Stimulated activated effector memory CD8-positive, alpha-beta T cell treated with anti-CD3 and anti-CD28 coated beads, Interleukin-12 subunit alpha, Interleukin-12 subunit beta, amount 100 ng/mL, for 72 hours (primary cell): ENCODE data around the gene SEMG2.

Experiments used
- ATAC-seq: fragments of 150-1000 bp; cut with Tn5 transposase; 2 replicates; pipeline ENCODE4 v1.10.0; 2021
- DNase-seq, 2 donors: peaks; one replicate each; pipeline ENCODE4 v3.0.0; 2021 to 2022; ENCODE audit warnings: low spot score in 2 of 2
- H3K27ac Mint-ChIP-seq: one replicate; pipeline ENCODE4 v1.8.0; 2022; ENCODE audit warnings: mild to moderate bottlenecking, mixed read lengths
- H3K36me3 Mint-ChIP-seq: one replicate; pipeline ENCODE4 v1.8.0; 2022; ENCODE audit warnings: mild to moderate bottlenecking, mixed read lengths
- H3K4me1 Mint-ChIP-seq: one replicate; pipeline ENCODE4 v1.8.0; 2022; ENCODE audit warnings: mixed read lengths
- H3K4me3 Mint-ChIP-seq: one replicate; pipeline ENCODE4 v1.8.0; 2022; ENCODE audit warnings: mild to moderate bottlenecking, mixed read lengths
- H3K9me3 Mint-ChIP-seq: one replicate; pipeline ENCODE4 v1.8.0; 2022; ENCODE audit warnings: mixed read lengths

Gene SEMG2, protein sequence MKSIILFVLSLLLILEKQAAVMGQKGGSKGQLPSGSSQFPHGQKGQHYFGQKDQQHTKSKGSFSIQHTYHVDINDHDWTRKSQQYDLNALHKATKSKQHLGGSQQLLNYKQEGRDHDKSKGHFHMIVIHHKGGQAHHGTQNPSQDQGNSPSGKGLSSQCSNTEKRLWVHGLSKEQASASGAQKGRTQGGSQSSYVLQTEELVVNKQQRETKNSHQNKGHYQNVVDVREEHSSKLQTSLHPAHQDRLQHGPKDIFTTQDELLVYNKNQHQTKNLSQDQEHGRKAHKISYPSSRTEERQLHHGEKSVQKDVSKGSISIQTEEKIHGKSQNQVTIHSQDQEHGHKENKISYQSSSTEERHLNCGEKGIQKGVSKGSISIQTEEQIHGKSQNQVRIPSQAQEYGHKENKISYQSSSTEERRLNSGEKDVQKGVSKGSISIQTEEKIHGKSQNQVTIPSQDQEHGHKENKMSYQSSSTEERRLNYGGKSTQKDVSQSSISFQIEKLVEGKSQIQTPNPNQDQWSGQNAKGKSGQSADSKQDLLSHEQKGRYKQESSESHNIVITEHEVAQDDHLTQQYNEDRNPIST

DNA sequence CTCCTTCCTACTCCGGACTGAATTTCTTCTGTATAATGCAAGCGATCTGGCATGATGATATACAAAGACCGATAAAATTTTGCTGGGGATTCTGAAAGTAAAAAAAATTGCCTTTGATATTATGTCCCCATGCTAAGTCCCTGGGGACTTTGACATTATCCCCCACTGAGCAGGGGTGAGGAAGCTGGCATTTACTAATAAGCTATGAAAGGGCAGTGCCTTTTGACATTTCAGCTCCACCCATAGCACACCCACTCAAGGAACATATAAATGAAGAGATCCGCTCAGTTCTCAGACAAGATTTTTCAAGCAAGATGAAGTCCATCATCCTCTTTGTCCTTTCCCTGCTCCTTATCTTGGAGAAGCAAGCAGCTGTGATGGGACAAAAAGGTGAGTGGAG, at the start of gene SEMG2:
Gene SEMG2 (plus strand): TSS at position 298 of the 400 bp plus-strand sequence. CDS start 17 bp downstream, at position 315.
- Mint-ChIP-seq H3K9me3 (no peaks in the 10 kb centered on the region), H3K27ac (no peak within 1 kb of the TSS), H3K36me3 (no peaks in the 10 kb centered on the region), H3K4me1 (no peaks in the 10 kb centered on the region), H3K4me3 (no peak within 1 kb of the TSS)
- DNase-seq (no peak), ATAC-seq (no peak)

DNA sequence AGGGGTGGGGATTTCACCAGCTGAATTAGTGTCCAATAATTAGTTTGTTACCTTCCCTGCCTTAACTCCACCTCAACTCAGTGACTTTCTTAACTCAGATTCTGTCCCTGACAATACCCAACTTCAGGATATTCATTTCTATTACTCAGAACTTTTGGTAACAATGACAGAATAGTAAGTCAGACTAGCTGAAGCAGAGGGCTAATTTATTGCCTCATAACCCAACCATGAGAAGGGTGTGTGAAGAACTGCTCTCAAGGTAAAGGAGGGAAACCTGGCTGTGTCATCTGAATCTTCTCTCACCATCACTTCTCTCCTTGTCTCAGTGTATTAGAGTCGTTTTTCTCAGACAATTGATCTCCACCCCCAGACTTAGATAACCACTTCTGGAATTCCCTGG, 47.7 kb upstream of the SEMG2 start:
- no peak for DNase-seq

DNA sequence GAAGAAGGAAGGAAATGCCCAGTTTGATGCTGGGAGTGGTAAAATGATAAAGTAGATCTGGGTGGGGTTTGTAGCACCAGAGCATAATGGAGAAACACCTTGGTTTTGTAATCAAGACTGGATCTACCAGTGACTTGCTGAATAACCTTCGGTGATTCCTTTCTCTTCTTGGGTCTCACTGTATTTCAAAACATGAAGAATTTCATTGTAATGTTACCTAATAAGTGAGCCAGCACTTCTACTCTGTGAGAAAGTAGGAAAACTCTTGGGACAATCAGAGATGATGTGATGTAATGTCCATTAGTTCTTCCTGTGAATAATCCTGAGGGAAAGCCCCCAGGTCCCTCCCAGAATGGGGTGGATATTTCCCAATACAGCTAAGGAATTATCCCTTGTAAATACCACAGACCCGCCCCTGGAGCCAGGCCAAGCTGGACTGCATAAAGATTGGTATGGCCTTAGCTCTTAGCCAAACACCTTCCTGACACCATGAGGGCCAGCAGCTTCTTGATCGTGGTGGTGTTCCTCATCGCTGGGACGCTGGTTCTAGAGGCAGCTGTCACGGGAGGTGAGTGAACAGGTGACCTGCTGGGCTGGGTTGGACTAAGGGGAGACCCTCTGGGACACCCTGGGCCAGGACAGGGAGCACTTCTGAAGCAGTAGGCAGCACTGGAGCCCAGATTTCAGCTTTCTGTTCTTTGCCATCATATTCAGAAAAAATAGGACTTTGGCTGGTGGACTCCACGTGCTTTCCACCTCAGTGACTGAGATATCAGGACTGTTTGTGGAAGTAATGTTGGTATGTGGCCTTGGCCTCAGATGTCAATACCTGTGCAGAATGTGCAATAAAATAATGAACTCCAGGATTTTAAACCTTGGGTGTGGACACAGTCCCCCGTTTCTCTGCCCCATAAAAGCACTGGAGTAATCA, 46.5 kb upstream of the SEMG2 start, which contains the start of gene PI3:
Gene PI3 (plus strand): TSS at position 469 of the 931 bp plus-strand sequence. CDS start 21 bp downstream, at position 490.
- H3K36me3 Mint-ChIP-seq: no peaks in the 10 kb centered on the region
- DNase-seq (no peak), ATAC-seq (no peak)
- H3K27ac Mint-ChIP-seq: no peak within 1 kb of the TSS
- no peak within 1 kb of the TSS for H3K4me3 Mint-ChIP-seq
- H3K9me3 Mint-ChIP-seq: no peaks in the 10 kb centered on the region
- no peaks in the 10 kb centered on the region for H3K4me1 Mint-ChIP-seq

More for the DNA sequence above, 47.7 kb upstream of the SEMG2 start:
- Mint-ChIP-seq H3K27ac (no peak overlapping the region), H3K4me1 (no peaks in the 10 kb centered on the region), H3K4me3 (no peak overlapping the region), H3K36me3 (no peaks in the 10 kb centered on the region), H3K9me3 (no peaks in the 10 kb centered on the region)
- no peak for ATAC-seq

DNA sequence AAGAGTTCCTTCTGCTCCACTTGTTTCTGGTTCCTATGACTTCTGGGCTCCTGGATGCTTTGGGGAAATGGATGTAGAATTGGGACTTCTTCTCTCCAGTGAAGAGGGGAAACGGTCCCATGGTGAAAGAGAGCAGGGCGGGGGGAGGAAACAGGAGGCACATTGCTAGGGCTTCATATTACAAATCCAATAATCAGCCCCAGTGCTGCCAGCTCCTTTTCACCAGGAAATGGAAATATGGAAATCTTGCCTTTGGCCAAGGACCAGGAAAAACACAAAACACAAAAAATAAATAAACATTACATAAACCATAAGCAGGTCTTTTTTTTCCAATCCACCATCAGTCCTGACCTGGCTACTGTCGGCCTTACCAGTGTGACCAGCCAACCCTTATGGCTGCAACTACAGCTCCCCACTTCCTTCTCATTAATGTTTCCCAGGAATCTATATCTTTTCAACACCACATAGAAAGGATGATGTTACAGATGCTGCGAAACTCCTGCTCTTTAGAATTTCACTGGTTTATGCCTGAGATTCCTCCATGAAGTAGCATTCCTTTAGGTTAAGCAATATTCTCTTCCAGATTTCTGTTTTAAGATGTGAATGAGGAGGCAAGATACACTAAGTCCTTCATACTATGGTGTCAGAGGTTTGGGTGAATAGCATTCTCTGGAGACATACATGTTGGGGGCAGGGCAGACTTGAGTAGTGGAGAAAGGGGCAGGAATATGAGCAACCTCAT, 44.5 kb upstream of the SEMG2 start:
- Mint-ChIP-seq H3K36me3 (no peaks in the 10 kb centered on the region), H3K4me3 (no peak overlapping the region), H3K9me3 (no peaks in the 10 kb centered on the region), H3K27ac (no peak overlapping the region), H3K4me1 (no peaks in the 10 kb centered on the region)
- DNase-seq (no peak), ATAC-seq (no peak)

DNA sequence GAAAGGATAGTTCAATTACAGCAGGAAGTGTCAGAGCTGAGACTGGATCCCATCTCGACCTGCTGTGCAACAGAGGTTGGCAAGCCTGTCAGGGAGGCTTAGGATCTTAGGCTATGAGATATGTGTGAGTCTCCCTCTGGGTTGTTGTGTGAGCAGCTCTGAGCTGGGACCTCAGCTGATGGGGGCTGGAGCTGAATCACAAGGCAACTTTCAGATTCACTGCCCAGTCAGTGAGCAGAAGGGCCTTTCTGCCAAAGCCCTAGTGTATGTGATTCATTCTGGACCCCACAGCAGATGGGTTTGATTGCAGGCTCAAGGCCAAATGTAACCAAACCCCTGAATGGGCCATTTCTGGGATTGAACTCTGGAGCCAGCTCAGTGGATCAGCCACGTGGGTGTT, 42.0 kb upstream of the SEMG2 start:
- peak; percentile 31 for ATAC-seq
- H3K27ac Mint-ChIP-seq: no peak overlapping the region
- no peak for DNase-seq
- no peaks in the 10 kb centered on the region for H3K9me3 Mint-ChIP-seq
- no peak overlapping the region for H3K4me3 Mint-ChIP-seq
- H3K36me3 Mint-ChIP-seq: no peaks in the 10 kb centered on the region
- H3K4me1 Mint-ChIP-seq: no peaks in the 10 kb centered on the region

DNA sequence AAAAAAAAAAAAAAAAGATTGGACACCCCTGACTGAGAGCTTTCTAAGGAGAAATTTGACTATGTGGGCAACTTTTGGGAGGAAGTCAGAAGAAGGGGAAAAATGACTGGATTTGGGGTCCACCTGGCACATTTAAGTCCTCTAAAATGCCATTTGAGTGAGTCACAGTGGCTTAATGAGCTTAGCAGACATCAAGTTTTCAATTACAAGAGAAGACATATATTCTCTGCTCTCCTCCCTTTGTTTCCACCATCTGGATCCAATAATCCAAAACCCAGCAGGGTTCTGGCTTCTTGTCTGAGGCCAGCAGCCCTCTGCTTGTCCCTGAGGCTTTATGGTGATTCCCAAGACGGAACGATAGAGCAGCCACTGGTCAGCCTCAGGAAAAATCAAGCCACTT, 39.5 kb upstream of the SEMG2 start:
- Mint-ChIP-seq H3K4me1 (no peaks in the 10 kb centered on the region), H3K27ac (no peak overlapping the region), H3K9me3 (no peaks in the 10 kb centered on the region), H3K36me3 (no peaks in the 10 kb centered on the region), H3K4me3 (no peak overlapping the region)
- no peak for DNase-seq
- ATAC-seq: no peak

DNA sequence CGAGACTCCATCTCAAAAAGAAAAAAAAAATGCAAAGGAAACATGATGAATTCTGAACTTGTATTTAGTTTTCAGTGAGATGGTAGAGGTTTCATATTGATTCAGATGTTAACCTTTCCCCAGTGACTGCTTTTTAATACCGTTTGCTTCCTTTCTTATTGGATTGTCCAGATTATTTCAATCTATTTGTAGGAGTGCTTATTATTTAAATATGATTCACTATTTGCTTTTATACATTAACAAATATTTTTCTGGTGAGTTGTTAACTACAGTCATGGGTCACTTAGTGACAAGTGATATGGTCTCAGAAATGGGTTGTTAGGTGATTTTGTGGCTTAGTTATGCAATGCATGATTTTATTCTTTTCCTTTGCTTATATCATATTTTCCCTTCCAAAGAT, 38.1 kb upstream of the SEMG2 start:
- ATAC-seq: no peak
- Mint-ChIP-seq H3K4me3 (no peak overlapping the region), H3K9me3 (no peaks in the 10 kb centered on the region), H3K36me3 (no peaks in the 10 kb centered on the region), H3K4me1 (no peaks in the 10 kb centered on the region), H3K27ac (no peak overlapping the region)
- DNase-seq: no peak

DNA sequence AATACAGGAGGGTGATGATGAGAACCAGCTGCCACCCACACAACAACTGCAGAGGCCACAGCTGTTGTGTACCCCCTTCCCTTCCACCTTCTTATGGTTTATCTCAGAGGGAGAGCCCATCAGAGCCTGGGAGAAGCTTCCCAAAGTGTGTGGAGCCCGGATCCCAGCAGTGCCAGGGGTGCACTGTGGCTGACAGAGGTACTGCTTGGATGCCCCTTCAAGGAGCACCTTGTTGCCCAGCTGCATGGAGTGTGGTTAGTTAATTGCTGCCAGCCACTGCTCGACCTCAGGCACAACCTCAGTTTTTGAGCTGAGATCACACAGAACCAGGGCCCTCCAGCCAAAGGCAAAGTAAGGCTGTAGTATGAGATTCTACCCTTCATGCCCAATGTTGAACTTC, 33.5 kb upstream of the SEMG2 start:
- no peaks in the 10 kb centered on the region for H3K9me3 Mint-ChIP-seq
- no peaks in the 10 kb centered on the region for H3K36me3 Mint-ChIP-seq
- H3K4me3 Mint-ChIP-seq: no peak overlapping the region
- DNase-seq: no peak
- H3K4me1 Mint-ChIP-seq: no peaks in the 10 kb centered on the region
- no peak overlapping the region for H3K27ac Mint-ChIP-seq
- peak; percentile 24 for ATAC-seq

DNA sequence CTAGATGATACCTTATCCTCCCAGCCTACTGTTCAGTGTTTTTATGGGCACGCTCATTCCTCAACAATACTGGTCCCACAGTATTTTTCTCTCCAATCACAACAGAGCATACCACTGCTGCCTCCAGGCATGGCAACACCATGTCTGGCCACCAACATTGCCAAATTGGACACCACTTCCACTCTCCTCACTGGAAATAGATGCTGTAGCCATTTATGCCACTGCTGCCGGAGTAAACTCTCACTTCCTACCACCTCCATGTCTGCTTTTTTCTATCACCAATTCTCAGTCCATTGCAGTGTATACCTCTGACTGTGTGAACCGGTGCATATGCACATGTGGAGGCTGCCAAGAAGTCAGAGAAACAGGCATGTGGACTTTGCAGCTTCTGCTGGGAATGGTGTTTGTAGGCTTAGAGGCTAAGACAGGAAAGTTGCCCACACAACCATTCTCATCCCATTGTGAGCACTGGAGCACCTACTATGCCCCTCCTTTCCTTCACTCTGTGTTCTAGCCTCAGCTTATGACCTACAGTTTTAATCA, 32.0 kb upstream of the SEMG2 start:
- no peak for DNase-seq
- Mint-ChIP-seq H3K4me1 (no peaks in the 10 kb centered on the region), H3K4me3 (no peak overlapping the region), H3K36me3 (no peaks in the 10 kb centered on the region), H3K27ac (no peak overlapping the region), H3K9me3 (no peaks in the 10 kb centered on the region)
- no peak for ATAC-seq

DNA sequence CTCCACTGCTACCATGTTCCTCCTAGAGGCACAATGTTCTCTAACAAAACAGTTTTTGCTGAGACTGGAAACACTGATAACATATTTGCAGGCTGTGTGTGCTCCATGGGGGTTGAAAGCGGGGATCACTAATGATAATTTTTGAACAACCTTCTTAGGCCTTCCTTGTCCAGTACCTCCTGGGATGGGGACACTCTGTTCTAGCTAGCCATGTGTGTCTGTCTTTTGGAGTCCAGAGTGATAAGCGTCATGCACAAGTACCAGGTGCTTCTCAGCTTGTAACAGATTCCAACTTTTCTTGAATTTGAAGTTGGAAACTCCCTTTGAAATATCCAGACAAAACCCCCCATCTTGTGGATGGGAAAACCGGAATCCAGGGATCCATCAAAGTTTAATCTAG, 31.3 kb upstream of the SEMG2 start:
- H3K27ac Mint-ChIP-seq: no peak overlapping the region
- no peaks in the 10 kb centered on the region for H3K36me3 Mint-ChIP-seq
- no peak for DNase-seq
- no peaks in the 10 kb centered on the region for H3K9me3 Mint-ChIP-seq
- no peaks in the 10 kb centered on the region for H3K4me1 Mint-ChIP-seq
- H3K4me3 Mint-ChIP-seq: no peak overlapping the region
- no peak for ATAC-seq

DNA sequence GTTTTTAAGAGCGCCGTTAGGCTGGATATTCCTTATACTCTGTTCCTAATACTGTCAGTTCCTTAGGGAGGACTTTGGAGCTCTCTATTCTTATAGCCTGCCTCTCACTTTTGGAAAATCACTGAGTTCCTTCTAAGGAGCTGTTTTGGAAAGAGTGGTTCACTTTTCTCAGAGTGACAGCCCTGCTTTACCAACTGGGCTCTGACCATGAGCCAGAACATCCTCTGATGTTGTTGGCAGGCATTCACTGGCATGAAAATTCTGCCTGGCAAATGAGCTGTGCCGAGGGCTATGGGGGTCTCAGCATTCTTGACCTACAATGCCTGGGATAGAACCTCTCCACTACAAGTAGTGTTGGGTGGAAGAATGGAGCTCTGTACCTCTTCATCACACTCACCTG, 29.2 kb upstream of the SEMG2 start:
- H3K4me3 Mint-ChIP-seq: no peak overlapping the region
- H3K27ac Mint-ChIP-seq: no peak overlapping the region
- no peak for ATAC-seq
- no peaks in the 10 kb centered on the region for H3K4me1 Mint-ChIP-seq
- no peak for DNase-seq
- no peaks in the 10 kb centered on the region for H3K9me3 Mint-ChIP-seq
- H3K36me3 Mint-ChIP-seq: no peaks in the 10 kb centered on the region

DNA sequence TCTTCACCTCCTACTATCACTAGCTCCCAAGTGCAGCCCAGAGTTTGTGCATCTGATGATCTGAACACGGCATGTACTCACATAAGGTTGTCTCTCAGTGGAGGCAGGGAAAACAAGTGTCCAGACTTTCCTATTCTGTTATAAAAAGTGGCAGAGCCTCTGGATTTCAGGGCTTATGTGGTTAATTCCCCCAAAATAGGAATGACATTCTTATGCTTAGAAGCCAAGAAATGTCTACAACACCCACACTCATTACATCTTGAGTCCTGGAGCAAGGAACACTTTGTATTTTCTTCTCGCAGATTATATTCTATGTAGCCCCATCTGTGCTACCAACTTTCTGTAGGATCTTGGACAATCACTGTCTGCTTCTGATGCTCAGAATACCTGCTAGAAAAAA, 27.8 kb upstream of the SEMG2 start:
- ATAC-seq: no peak
- Mint-ChIP-seq H3K27ac (no peak overlapping the region), H3K36me3 (no peaks in the 10 kb centered on the region), H3K4me1 (no peaks in the 10 kb centered on the region), H3K9me3 (no peaks in the 10 kb centered on the region), H3K4me3 (no peak overlapping the region)
- DNase-seq: no peak

DNA sequence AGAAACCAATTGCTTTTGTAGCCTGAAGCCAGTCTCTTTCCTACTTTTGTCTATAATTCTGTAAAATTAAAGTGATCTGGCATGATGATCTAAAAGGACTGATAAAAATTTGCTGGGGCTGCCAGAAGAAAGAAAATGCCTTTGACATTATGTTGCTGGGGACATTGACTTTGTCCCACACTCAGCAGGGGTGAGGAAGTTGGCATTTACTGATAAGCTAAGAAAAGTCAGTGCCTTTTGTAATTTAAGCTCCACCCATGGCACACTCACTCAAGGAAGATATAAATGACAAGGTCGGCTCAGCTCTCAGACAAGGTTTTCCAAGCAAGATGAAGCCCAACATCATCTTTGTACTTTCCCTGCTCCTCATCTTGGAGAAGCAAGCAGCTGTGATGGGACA, 14.4 kb upstream of the SEMG2 start, which contains the start of gene SEMG1:
Gene SEMG1 (plus strand): TSS at position 309 of the 400 bp plus-strand sequence. CDS start 21 bp downstream, at position 330.
- Mint-ChIP-seq H3K36me3 (no peaks in the 10 kb centered on the region), H3K4me3 (no peak within 1 kb of the TSS), H3K27ac (no peak within 1 kb of the TSS), H3K9me3 (peaks cover 4% of the 10 kb centered on the region), H3K4me1 (no peaks in the 10 kb centered on the region)
- ATAC-seq: no peak
- no peak for DNase-seq

DNA sequence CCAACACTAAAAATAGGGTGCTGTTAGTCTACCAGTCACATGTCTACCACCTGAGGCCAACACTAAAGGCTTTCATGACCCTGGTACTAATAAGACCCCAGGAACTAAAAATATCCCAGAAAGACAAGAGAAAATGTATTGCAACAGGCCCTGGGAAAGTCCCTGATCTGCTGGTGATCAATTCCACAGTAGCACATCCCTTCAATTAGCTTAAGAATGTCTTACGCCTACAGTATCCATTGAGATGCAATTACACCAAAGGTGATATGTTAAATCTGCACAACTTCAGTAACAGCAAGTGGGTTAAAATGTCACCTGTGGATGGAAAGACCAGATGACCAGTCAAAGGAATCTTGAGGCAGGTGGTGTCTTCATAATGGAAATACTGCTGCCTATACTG, 11.2 kb upstream of the SEMG2 start:
- Mint-ChIP-seq H3K36me3 (no peaks in the 10 kb centered on the region), H3K9me3 (no peaks in the 10 kb centered on the region), H3K4me1 (no peaks in the 10 kb centered on the region), H3K27ac (no peak overlapping the region), H3K4me3 (no peak overlapping the region)
- no peak for ATAC-seq
- DNase-seq: no peak
